ENCODE results near the gene IGSF11. TPM values are rescaled to one million over a fixed set of nuclear protein-coding genes. Genes with fewer than 3 reads are reported as not detected.
A peak's percentile ranks its signal among the peaks of the same experiment; 100 is the strongest.
"Not testable (repeated sequence)": the region's sequence is repeated elsewhere in the genome, so short reads cannot be mapped to it uniquely, and the experiment has no call there.

IGSF11 gene
- total RNA-seq = 1 to 10 TPM in 1 of 3 donors, under 1 TPM in 1, not detected in 1; 0.63 to 5.9 TPM
- long read RNA-seq, donor 1, partial matches to known transcripts = 2 of 3 reads
- long read RNA-seq, donor 1, other reads (novel, unspliced or antisense) = 0 of 3 reads
- long read RNA-seq, donor 2 = 0 reads

GRCh38 chr3:119034256-119035013 is at the start of gene IGSF11:
TSS of gene IGSF11 (minus strand) at chr3:119034846. CDS start at chr3:119034582, 264 bp downstream.
- Histone ChIP-seq H3K9me3 (no peaks in the 10 kb centered on the region), H3K4me1 (ENCODE audit: low read depth) (no peaks in the 10 kb centered on the region), H3K4me3 (no peak within 1 kb of the TSS), H3K36me3 (ENCODE audit: low read depth) (no peaks in the 10 kb centered on the region)
- intact Hi-C loops (cut with DNase I, micrococcal nuclease) = loop anchor here in 1 of 2 donors (5.0 kb wide), 1 partner anchor 152 kb away; no protein-coding TSS in a partner anchor
- no peak for TF ChIP-seq CTCF (IDR thresholded peaks at IDR 0.05)
- DNase-seq (peak; percentile 48 to 59 (median 51)), ATAC-seq (peak; percentile 92)

GRCh38 chr3:119080364-119080763 is 45.7 kb upstream of the IGSF11 start:
- DNase-seq (no peak), ATAC-seq (no peak)
- Histone ChIP-seq H3K4me1 (ENCODE audit: low read depth) (no peaks in the 10 kb centered on the region), H3K4me3 (no peak overlapping the region), H3K36me3 (ENCODE audit: low read depth) (no peaks in the 10 kb centered on the region), H3K9me3 (no peaks in the 10 kb centered on the region)
- intact Hi-C loops (cut with DNase I, micrococcal nuclease) = no loop called here
- no peak for TF ChIP-seq CTCF (IDR thresholded peaks at IDR 0.05)

- no peaks in the 10 kb centered on the region for H3K36me3 ChIP-seq (ENCODE audit: low read depth)
- intact Hi-C loops (cut with DNase I, micrococcal nuclease) = no loop called here
- DNase-seq (no peak), ATAC-seq (no peak)
- H3K4me1 ChIP-seq (ENCODE audit: low read depth) = no peaks in the 10 kb centered on the region
- no peak for TF ChIP-seq CTCF (IDR thresholded peaks at IDR 0.05)
- peaks cover 2% of the 10 kb centered on the region for H3K9me3 ChIP-seq
- no peak overlapping the region for H3K4me3 ChIP-seq
Observed at GRCh38 chr3:119073258-119074001, 38.8 kb upstream of the IGSF11 start.

- H3K9me3 ChIP-seq; H3K36me3 ChIP-seq (ENCODE audit: low read depth); ATAC-seq; H3K4me1 ChIP-seq (ENCODE audit: low read depth); H3K4me3 ChIP-seq; intact Hi-C loops (cut with DNase I, micrococcal nuclease); DNase-seq: not testable (repeated sequence)
Observed at GRCh38 chr3:119072451-119072850, 37.8 kb upstream of the IGSF11 start.

GRCh38 chr3:119069725-119070124 is 35.1 kb upstream of the IGSF11 start:
- no peak for DNase-seq
- Histone ChIP-seq H3K36me3 (ENCODE audit: low read depth) (no peaks in the 10 kb centered on the region), H3K4me3 (no peak overlapping the region), H3K9me3 (peaks cover 2% of the 10 kb centered on the region), H3K4me1 (ENCODE audit: low read depth) (no peaks in the 10 kb centered on the region)
- ATAC-seq = no peak
- TF ChIP-seq CTCF (IDR thresholded peaks at IDR 0.05) = no peak
- intact Hi-C loops (cut with DNase I, micrococcal nuclease) = no loop called here

- Histone ChIP-seq H3K36me3 (ENCODE audit: low read depth) (no peaks in the 10 kb centered on the region), H3K4me3 (no peak overlapping the region), H3K4me1 (ENCODE audit: low read depth) (no peaks in the 10 kb centered on the region), H3K9me3 (no peaks in the 10 kb centered on the region)
- no peak for TF ChIP-seq CTCF (IDR thresholded peaks at IDR 0.05)
- no peak for DNase-seq
- ATAC-seq = no peak
- intact Hi-C loops (cut with DNase I, micrococcal nuclease) = no loop called here
Observed at GRCh38 chr3:119063471-119063870, 28.8 kb upstream of the IGSF11 start.

Measured in mucosa of descending colon (tissue), 3 donors.